ENCODE results near the gene PDXP. TPM values are rescaled to one million over a fixed set of nuclear protein-coding genes. Genes with fewer than 3 reads are reported as not detected.
A peak's percentile ranks its signal among the peaks of the same experiment; 100 is the strongest.

The PDXP gene
- total and polyA plus RNA-seq, 10 donors = 9.3 to 26.6 (median 12.6) TPM

DNA sequence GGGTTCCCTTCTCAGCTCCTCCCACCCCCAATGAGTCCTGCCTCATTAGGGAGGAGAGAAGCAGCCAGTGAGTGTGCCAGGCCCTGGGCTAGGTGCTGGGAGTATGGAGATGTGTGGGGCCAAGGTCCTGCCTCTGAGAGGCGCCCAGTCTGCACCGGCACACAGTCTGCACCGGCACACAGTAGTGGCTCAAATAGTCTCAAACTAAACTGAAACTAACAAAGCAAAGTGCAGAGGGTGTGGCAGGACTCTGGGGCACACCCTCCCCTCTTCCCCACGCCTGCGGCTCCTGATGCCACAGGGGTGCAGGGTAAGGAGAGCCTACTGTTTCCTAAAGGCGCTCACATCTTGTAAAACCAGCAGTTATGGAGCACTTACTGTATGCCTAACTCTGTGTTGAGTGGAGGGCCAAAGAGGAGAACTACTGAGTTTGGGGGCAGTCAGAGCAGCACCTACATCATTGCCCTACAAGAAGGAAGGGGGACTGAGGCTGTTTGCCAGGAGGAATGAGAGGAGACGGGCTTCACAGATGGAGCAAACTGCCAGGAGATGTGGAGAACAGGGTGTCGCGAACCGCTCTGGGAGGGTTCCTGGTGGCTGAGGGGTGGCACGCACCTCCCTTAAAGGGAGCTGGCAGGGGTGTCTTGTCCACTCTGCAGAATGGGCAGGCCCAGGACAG is 20.0 kb upstream of the PDXP start:
- H3K4me1 ChIP-seq = peaks cover 65 to 100% (median 98%) of the 10 kb centered on the region in 6 donors
- intact Hi-C loops (cut with DNase I; ENCODE audit: low total_unique reads) = no loop called here
- H3K27ac ChIP-seq = peak overlapping the region; percentile 83 to 96 (median 90)
- peak; percentile 24 to 60 (median 47) for TF ChIP-seq POLR2AphosphoS5 (IDR thresholded peaks at IDR 0.05)
- no peak for TF ChIP-seq POLR2A (IDR thresholded peaks at IDR 0.05)
- peaks cover 0 to 8% (median 0%) of the 10 kb centered on the region in 7 donors for H3K27me3 ChIP-seq (replicated peaks in 1 of 7)
- peak overlapping the region; percentile 56 to 92 (median 69) for H3K4me3 ChIP-seq
- WGBS, 5 donors = 34 to 47% (median 37%) methylated on average over 10 to 11 of the region's 11 CpGs
- H3K36me3 ChIP-seq = peaks cover 0 to 27% (median 20%) of the 10 kb centered on the region in 6 donors
- peak; percentile 81 for DNase-seq
- no peaks in the 10 kb centered on the region for H3K9me3 ChIP-seq

- H3K36me3 ChIP-seq = peaks cover 0 to 34% (median 25%) of the 10 kb centered on the region in 6 donors
- 5 to 28% (median 6%) methylated on average over 11 to 57 of the region's 57 CpGs for WGBS, 5 donors
- peak within 1 kb of the TSS; percentile 56 to 92 (median 69) for H3K4me3 ChIP-seq
- intact Hi-C loops (cut with DNase I; ENCODE audit: low total_unique reads) = no loop called here
- H3K27me3 ChIP-seq (replicated peaks in 1 of 7) = peaks cover 0 to 8% (median 0%) of the 10 kb centered on the region in 7 donors
- H3K27ac ChIP-seq = peak within 1 kb of the TSS; percentile 83 to 96 (median 90)
- peaks cover 61 to 100% (median 94%) of the 10 kb centered on the region in 6 donors for H3K4me1 ChIP-seq
- TF ChIP-seq POLR2AphosphoS5 (IDR thresholded peaks at IDR 0.05) (peak in 2 of 3 donors; percentile 61 to 70), POLR2A (IDR thresholded peaks at IDR 0.05) (no peak), CTCF (IDR thresholded peaks at IDR 0.05 in 8 of 11, conservative IDR thresholded peaks at IDR 0.05 in 3 of 11) (peak in 2 of 11 experiments; percentile 14 to 32)
- no peaks in the 10 kb centered on the region for H3K9me3 ChIP-seq
- DNase-seq = peak; percentile 94
These were observed 19.3 kb upstream of the PDXP start, which contains the start of gene SH3BP1 for GRCh38 chr22:37639070-37639760. SH3BP1 (plus strand) TSS chr22:37639669; CDS start chr22:37639788, 119 bp downstream.

GRCh38 chr22:37639771-37640590 is 18.5 kb upstream of the PDXP start:
- peak; percentile 85 for DNase-seq
- H3K9me3 ChIP-seq = no peaks in the 10 kb centered on the region
- 2 to 6% (median 3%) methylated on average over 10 to 27 of the region's 27 CpGs for WGBS, 5 donors
- intact Hi-C loops (cut with DNase I; ENCODE audit: low total_unique reads) = loop anchor here (5.0 kb wide), 1 partner anchor 42 kb away; no protein-coding TSS in a partner anchor
- TF ChIP-seq POLR2AphosphoS5 (IDR thresholded peaks at IDR 0.05) = peak in 2 of 3 donors; percentile 8 to 45
- no peak for TF ChIP-seq CTCF (IDR thresholded peaks at IDR 0.05 in 8 of 11, conservative IDR thresholded peaks at IDR 0.05 in 3 of 11)
- peak overlapping the region; percentile 56 to 92 (median 69) for H3K4me3 ChIP-seq
- peak overlapping the region; percentile 83 to 96 (median 90) for H3K27ac ChIP-seq
- H3K4me1 ChIP-seq = peaks cover 53 to 100% (median 86%) of the 10 kb centered on the region in 6 donors
- H3K36me3 ChIP-seq = peaks cover 0 to 42% (median 32%) of the 10 kb centered on the region in 6 donors
- peaks cover 0 to 8% (median 0%) of the 10 kb centered on the region in 7 donors for H3K27me3 ChIP-seq (replicated peaks in 1 of 7)
